ENCODE measurements around the gene KIF24. TPM values are rescaled to one million over a fixed set of nuclear protein-coding genes. Genes with fewer than 3 reads are reported as not detected.

The KIF24 gene
- total RNA-seq, 1 donor from 2014 or later, result 2.2 TPM

DNA sequence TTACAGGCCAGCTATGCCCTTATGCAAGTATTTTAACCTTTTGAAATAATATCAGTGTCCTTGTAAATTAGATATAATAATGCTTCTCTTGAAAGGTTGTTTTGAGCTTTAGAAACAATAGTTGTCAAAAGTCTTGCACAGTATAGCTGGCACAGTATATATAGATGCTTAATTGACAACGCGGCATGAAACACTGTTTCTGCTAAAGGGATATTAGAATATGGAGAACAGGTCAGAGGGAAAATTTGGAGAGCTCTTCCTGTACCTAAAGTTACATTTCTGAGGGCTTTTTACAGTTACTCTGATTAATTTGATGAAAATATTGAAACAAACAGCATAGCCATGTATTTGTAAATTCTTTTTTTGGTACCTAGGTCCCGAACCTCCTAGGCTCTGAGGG is 4.8 kb upstream of the KIF24 start:
- TF ChIP-seq CTCF (conservative IDR thresholded peaks at IDR 0.05; ENCODE audit: low read depth, low read length), result no peak
- no peak for DNase-seq (ENCODE audit: low read depth)
- H3K4me3 ChIP-seq (ENCODE audit: low read depth, low read length), result no peak overlapping the region

- peak; percentile 76 for TF ChIP-seq CTCF (conservative IDR thresholded peaks at IDR 0.05; ENCODE audit: low read depth, low read length)
- peak; percentile 10 for DNase-seq (ENCODE audit: low read depth)
- H3K4me3 ChIP-seq (ENCODE audit: low read depth, low read length), result no peak overlapping the region
Observed at GRCh38 chr9:34332076-34332964, 3.3 kb upstream of the KIF24 start.

DNA sequence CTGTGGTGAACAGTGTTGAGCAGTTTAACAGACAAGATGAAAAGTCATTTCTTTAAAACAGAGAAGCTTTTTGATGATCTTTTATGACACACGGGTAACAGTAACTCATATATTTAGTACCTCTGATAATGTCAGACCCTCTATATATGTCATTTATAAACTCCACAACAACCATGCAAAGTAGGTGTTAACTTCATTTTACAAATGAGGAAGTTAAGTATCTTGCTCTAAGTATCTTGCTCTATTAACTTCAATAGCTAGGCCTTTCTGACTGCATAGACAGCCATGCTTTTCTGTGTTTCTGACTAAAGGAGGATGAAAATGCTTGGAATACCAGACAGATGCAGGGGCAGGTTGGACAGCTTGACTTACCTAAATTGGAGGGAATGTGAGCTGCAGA is 2.1 kb upstream of the KIF24 start:
- no peak for DNase-seq (ENCODE audit: low read depth)
- no peak for TF ChIP-seq CTCF (conservative IDR thresholded peaks at IDR 0.05; ENCODE audit: low read depth, low read length)
- no peak overlapping the region for H3K4me3 ChIP-seq (ENCODE audit: low read depth, low read length)

DNA sequence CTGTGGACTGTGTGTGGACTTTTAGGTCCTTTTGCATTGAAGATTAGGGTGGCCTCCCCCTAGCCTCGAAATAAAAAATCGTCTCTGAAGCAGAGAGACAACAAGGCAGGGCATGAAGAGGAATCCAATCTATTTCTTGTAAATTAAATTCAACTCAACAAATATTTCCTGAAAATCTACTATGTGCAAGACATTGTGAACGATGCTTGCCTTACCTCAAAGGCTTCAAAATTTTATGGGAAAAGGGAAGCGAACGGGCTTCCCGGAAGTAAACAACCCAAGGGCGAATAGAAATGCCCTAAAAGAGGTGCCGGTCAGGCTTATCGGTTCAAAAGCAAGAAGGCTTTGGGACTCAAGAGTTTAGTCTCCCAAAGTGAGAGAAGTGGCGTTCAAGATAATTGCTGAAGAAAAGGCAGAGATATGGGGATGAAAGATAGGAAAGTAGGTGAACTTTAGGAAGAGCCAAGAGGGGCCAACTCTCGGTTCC is 525 bp downstream of the KIF24 start:
- H3K4me3 ChIP-seq (ENCODE audit: low read depth, low read length), result peak overlapping the region; percentile 86
- TF ChIP-seq CTCF (conservative IDR thresholded peaks at IDR 0.05; ENCODE audit: low read depth, low read length), result no peak
- DNase-seq (ENCODE audit: low read depth), result peak; percentile 12

GRCh38 chr9:34326690-34327089 is 2.4 kb downstream of the KIF24 start:
- TF ChIP-seq CTCF (conservative IDR thresholded peaks at IDR 0.05; ENCODE audit: low read depth, low read length), result no peak
- no peak overlapping the region for H3K4me3 ChIP-seq (ENCODE audit: low read depth, low read length)
- DNase-seq (ENCODE audit: low read depth), result no peak

DNA sequence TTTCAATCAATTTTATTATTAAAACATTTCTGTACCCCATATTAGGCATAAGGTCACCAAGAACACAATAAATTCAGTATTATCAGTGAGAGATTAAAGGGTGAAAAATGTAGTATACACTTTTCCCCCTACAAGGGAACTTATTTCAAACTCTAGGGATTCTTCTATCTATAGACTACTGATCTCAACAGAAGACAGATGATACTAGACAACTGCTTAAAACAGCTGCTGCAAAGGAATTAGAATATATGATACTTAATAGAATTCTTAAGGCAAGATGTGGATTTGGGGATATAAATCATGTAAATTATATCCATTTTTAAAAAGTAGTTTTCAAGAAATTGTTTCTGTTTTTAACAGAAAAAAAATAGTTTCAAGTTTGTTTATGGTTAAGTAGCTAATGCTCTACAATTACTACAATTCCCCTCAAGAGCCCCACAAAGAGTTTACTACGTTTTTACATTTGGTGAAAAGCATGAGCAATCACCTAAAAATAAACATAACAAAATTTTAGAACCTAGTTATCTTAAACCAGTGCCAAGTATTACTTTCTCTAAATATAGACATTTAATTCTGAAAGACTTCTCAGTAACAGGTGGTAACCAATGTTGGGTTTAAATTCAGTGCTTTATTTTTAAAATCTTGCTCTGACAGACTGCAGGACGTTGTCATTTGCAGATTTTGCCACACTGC is 6.0 kb downstream of the KIF24 start:
- no peak overlapping the region for H3K4me3 ChIP-seq (ENCODE audit: low read depth, low read length)
- DNase-seq (ENCODE audit: low read depth), result no peak

More for the DNA sequence above, 6.0 kb downstream of the KIF24 start:
- no peak for TF ChIP-seq CTCF (conservative IDR thresholded peaks at IDR 0.05; ENCODE audit: low read depth, low read length)

Data from epithelial cell of proximal tubule (primary cell).